Measurements from ENCODE around the gene FBXO31. TPM values are rescaled to one million over a fixed set of nuclear protein-coding genes. Genes with fewer than 3 reads are reported as not detected.
A peak's percentile ranks its signal among the peaks of the same experiment; 100 is the strongest.

Gene FBXO31
- total RNA-seq, 1 donor from 2014 or later: 93.3 TPM

DNA sequence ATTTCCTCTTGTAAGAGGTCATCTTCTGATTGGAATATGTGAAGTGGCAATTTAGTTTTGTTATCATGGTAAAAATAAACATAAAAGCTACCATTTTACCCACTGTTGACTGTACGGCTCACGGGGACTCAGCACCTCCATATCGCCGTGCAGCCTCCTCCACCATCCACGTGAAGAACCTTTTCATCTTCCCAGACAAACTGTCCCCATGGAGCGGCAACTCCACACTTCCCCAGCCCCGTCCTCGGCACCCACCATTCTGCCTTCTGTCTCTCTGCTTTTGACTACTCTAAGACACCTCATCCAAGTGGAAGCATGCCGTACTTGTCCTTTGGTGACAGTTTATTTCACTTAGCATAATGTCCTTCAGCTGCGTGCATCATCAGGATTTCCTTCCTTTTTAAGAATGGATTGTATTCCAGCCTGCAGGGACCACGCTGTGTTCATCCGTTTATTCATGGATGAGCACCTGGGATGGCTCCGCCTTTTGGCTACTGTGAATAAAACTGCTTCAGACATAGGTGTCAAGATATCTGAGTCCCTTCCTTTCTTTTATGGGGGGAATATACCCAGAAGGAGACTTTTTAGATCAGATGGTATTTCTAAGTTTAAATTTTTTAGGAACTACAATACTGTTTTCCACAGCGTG, 14.3 kb downstream of the FBXO31 start:
- H3K27ac ChIP-seq: no peak overlapping the region
- H3K4me3 ChIP-seq: no peak overlapping the region
- H3K4me1 ChIP-seq: peaks cover 71% of the 10 kb centered on the region

DNA sequence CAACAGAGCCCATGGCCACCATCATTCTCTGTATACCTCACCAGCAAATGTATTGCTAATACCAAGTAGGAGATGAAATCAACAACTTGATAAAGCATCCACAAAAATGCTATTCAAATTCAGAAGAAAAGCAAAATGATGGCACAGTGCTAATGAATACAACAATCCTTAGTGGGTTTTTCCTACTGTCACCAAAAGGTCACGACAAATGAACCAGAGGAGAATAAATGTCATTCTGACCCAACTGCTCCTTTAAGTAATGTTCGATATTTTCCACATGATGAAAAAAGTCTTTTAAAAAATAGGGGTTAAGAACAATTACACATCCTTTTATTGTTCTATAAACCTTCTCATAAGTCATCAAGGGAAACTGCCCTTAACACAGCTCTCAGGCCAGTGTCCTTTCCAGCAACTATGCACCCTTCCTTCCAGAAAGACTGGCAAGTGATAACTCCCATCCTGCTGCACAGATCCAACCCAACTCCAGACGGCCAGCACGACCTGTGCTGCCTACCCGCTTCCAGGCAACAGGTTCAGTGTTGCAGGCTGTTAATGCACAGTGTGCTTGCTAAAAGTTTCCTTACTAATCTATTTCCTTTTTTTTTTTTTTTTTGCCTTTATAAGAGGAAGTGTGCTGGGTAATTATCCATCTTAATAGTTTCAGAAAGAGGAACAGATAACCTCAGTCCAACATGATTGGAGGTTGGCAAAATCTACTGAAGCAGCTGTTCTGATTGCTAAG, 15.4 kb downstream of the FBXO31 start:
- Histone ChIP-seq H3K4me3 (no peak overlapping the region), H3K4me1 (peaks cover 78% of the 10 kb centered on the region), H3K27me3 (no peaks in the 10 kb centered on the region), H3K36me3 (no peaks in the 10 kb centered on the region), H3K27ac (no peak overlapping the region), H3K9me3 (no peaks in the 10 kb centered on the region)
- TF ChIP-seq POLR2A (IDR thresholded peaks at IDR 0.05): no peak
- TF ChIP-seq CTCF (IDR thresholded peaks at IDR 0.05): no peak
- TF ChIP-seq POLR2AphosphoS5 (IDR thresholded peaks at IDR 0.05; ENCODE audit: insufficient read depth in 1 of 2, low read depth in 1 of 2): peak in 1 of 2 donors; percentile 55
- no peak for DNase-seq (ENCODE audit: extremely low spot score in 2 of 2)
- intact Hi-C loops (cut with DNase I): no loop called here

More for the DNA sequence above, 14.3 kb downstream of the FBXO31 start:
- Histone ChIP-seq H3K9me3 (no peaks in the 10 kb centered on the region), H3K36me3 (no peaks in the 10 kb centered on the region), H3K27me3 (no peaks in the 10 kb centered on the region)
- no peak for DNase-seq (ENCODE audit: extremely low spot score in 2 of 2)
- TF ChIP-seq POLR2AphosphoS5 (IDR thresholded peaks at IDR 0.05; ENCODE audit: insufficient read depth in 1 of 2, low read depth in 1 of 2): no peak
- intact Hi-C loops (cut with DNase I): no loop called here

DNA sequence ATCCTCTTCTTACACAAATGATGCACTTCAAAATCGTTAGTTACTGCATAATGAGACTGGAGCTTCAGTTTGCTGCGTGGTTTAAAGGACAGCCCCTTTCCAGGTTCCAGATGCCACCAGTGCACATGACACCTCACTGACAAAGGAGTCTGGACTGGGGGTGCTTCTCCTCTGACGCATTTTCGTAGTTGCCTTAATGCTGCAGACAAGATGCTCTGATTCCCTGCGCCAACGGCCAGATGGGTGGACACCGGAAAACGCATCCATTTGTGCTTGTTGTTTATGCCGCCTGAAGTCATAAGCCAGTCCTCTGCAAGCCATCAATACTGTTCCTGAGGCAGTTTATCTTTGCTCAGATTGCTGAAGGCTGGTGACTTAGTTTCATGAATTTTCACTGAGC, 16.0 kb downstream of the FBXO31 start:
- H3K27me3 ChIP-seq: no peaks in the 10 kb centered on the region
- no peak overlapping the region for H3K4me3 ChIP-seq
- H3K4me1 ChIP-seq: peaks cover 83% of the 10 kb centered on the region
- no peak for DNase-seq (ENCODE audit: extremely low spot score in 2 of 2)
- no peaks in the 10 kb centered on the region for H3K9me3 ChIP-seq
- TF ChIP-seq POLR2AphosphoS5 (IDR thresholded peaks at IDR 0.05; ENCODE audit: insufficient read depth in 1 of 2, low read depth in 1 of 2) (no peak), POLR2A (IDR thresholded peaks at IDR 0.05) (no peak), CTCF (IDR thresholded peaks at IDR 0.05) (no peak)
- no peak overlapping the region for H3K27ac ChIP-seq
- intact Hi-C loops (cut with DNase I): no loop called here
- H3K36me3 ChIP-seq: no peaks in the 10 kb centered on the region

DNA sequence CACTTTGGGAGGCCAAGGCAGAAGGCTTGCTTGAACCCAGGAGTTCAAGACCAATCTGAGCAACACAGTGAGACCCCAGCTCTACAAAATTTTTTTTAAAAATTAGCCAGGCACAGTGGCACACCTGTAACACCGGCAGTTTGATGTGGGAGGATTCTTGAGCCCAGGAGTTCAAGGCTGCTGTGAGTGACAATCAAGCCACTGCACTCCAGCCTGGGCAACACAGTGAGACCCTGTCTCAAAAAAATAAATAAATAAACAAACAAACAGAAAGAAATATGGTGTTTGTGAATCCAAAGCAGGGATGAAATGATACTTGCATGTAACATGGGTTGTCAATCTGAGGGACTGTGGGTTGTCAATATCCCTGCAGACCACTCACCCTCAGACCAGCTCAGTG, 16.6 kb downstream of the FBXO31 start:
- no peak overlapping the region for H3K27ac ChIP-seq
- H3K27me3 ChIP-seq: no peaks in the 10 kb centered on the region
- no peak for TF ChIP-seq POLR2A (IDR thresholded peaks at IDR 0.05)
- no peak for TF ChIP-seq POLR2AphosphoS5 (IDR thresholded peaks at IDR 0.05; ENCODE audit: insufficient read depth in 1 of 2, low read depth in 1 of 2)
- no peak for TF ChIP-seq CTCF (IDR thresholded peaks at IDR 0.05)
- peaks cover 80% of the 10 kb centered on the region for H3K4me1 ChIP-seq
- DNase-seq (ENCODE audit: extremely low spot score in 2 of 2): no peak
- H3K9me3 ChIP-seq: no peaks in the 10 kb centered on the region
- intact Hi-C loops (cut with DNase I): no loop called here
- no peaks in the 10 kb centered on the region for H3K36me3 ChIP-seq
- no peak overlapping the region for H3K4me3 ChIP-seq

DNA sequence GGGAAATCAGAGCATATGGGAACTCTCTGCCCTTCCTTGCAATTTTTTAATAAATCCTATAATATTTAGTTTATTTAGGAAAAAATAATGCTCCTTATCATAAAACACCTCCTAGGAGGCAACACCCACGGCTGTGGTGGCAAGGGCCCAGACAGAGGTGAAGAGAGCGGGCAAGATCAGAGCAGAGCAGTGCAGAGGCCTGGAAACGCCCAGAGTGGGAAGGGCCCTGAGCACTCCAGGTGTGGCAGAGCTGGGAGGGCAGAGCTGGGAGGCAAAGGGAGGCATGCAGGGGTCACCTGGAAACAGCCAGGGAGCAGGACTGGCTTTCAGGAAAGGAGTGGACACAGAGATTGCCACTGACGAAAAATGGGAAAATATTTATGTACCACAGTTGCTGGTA, 17.3 kb downstream of the FBXO31 start:
- no peak overlapping the region for H3K4me3 ChIP-seq
- no peaks in the 10 kb centered on the region for H3K27me3 ChIP-seq
- no peak overlapping the region for H3K27ac ChIP-seq
- H3K36me3 ChIP-seq: no peaks in the 10 kb centered on the region
- peaks cover 74% of the 10 kb centered on the region for H3K4me1 ChIP-seq
- H3K9me3 ChIP-seq: no peaks in the 10 kb centered on the region
- DNase-seq (ENCODE audit: extremely low spot score in 2 of 2): no peak
- intact Hi-C loops (cut with DNase I): no loop called here
- TF ChIP-seq POLR2AphosphoS5 (IDR thresholded peaks at IDR 0.05; ENCODE audit: insufficient read depth in 1 of 2, low read depth in 1 of 2) (no peak), CTCF (IDR thresholded peaks at IDR 0.05) (no peak), POLR2A (IDR thresholded peaks at IDR 0.05) (no peak)
